Stomach (tissue), 9 donors: ENCODE measurements around the gene SLC38A3. TPM values are rescaled to one million over a fixed set of nuclear protein-coding genes. Genes with fewer than 3 reads are reported as not detected.

Source experiments
- DNase-seq, 2 donors: peaks; one replicate each; pipeline versions ENCODE4 v3.0.0 to v3.0.0-alpha.2; 2013 to 2019
- H3K27ac ChIP-seq, 5 donors: fragments of 200-600 bp in 4 of 5; sonication (generic) in 4 of 5; one replicate each; pipeline ENCODE4 v1.5.1; 2013 to 2019; ENCODE audit warnings: mild to moderate bottlenecking in 1 of 5, moderate library complexity in 1 of 5
- H3K27me3 ChIP-seq, 3 donors: fragments of 200-600 bp; sonication (generic); one replicate each; pipeline ENCODE4 v1.5.1; 2017 to 2019; ENCODE audit warnings: mixed run types in 1 of 3
- H3K36me3 ChIP-seq, 4 donors: fragments of 200-600 bp; sonication (generic); 1 replicate in 3 of 4; 2 replicates in 1 of 4; pipeline ENCODE4 v1.5.1; 2016 to 2019
- H3K4me1 ChIP-seq, 4 donors: fragments of 200-600 bp; sonication (generic); one replicate each; pipeline ENCODE4 v1.5.1; 2016 to 2019
- H3K4me3 ChIP-seq, 4 donors: fragments of 200-600 bp; sonication (generic) in 3 of 4; one replicate each; pipeline ENCODE4 v1.5.1; 2016 to 2019; ENCODE audit warnings: mild to moderate bottlenecking in 1 of 4
- H3K9me3 ChIP-seq, 4 donors: fragments of 200-600 bp; sonication (generic); one replicate each; pipeline ENCODE4 v1.5.1; 2016 to 2019
- CTCF ChIP-seq, 7 experiments: fragments of 450-650 bp in 4 of 7; fragments of 200-600 bp in 3 of 7; sonication (generic) in 3 of 7; IDR thresholded peaks; one replicate each; pipeline ENCODE4 v1.5.1; 2016 to 2019; ENCODE audit warnings: antibody characterized with exemption in 7 of 7, control low read depth in 2 of 7, mild to moderate bottlenecking in 1 of 7
- EP300 ChIP-seq: sonication (generic); formaldehyde crosslinking; IDR thresholded peaks from one replicate; pipeline ENCODE4 v1.6.1; 2017; ENCODE audit warnings: antibody characterized with exemption
- POLR2A ChIP-seq, 4 donors: fragments of 450-650 bp; IDR thresholded peaks; one replicate each; pipeline ENCODE4 v1.6.1; 2016; ENCODE audit warnings: antibody characterized with exemption in 4 of 4, control low read depth in 2 of 4, mild to moderate bottlenecking in 1 of 4, moderate library complexity in 1 of 4
- POLR2AphosphoS5 ChIP-seq, 3 donors: sonication (generic); formaldehyde crosslinking; IDR thresholded peaks; one replicate each; pipeline ENCODE4 v1.6.1; 2016; ENCODE audit warnings: antibody characterized with exemption in 3 of 3
- WGBS, 5 donors: extraction: QIAGEN DNeasy Blood & Tissue Kit in 3 of 5; methylation state at CpG; one replicate each; pipeline versions ENCODE4 v1.1.5 to v1.1.7; 2013 to 2018; 5-methylcytosine and 5-hydroxymethylcytosine counted together
- intact Hi-C: fragments of 100-400 bp; cut with DNase I; formaldehyde crosslinking; loops from one replicate; pipeline ENCODE4 v1.15.1; 2023; ENCODE audit warnings: low total_unique reads
- polyA plus RNA-seq, 3 donors: library from polyadenylated mRNA; stranded (reverse); fragments of 200-250 nt; gene quantifications; one replicate each; pipeline ENCODE4 v1.2.3, GENCODE V29; 2013
- total RNA-seq, 5 donors: library from RNA; depleted of rRNA; stranded (reverse); fragments of >200 nt; gene quantifications; one replicate each; pipeline versions ENCODE4 v1.1.0 to v1.2.3, GENCODE V29; 2014 to 2016
- donor health status: healthy with polysubstance abuse.
- donor health status: Bipolar disorder and iron deficiency.
- donor health status: healthy.

SLC38A3 gene
- total and polyA plus RNA-seq, 8 donors, result 0.15 to 3.1 (median 1.0) TPM; not detected in 4

DNA sequence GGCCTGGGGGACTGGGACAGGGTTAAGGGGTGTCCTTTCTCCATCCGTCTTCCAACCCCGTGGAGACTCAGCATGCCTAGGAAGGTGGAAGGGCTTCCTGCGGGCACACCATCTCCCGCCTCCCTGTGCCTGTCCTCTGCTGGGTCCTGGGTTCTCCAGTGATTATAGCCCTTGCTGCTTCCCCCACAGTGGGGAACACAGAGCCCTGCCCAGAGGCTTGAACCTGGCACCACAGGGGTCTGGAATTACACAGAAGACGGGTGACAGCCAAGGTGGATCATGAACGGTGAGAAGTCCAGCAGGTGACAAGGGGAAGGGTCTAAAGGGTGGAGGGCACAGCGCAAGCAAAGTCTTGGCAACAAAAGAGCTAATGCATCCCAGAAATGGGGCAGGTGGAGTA, 57.7 kb downstream of the SLC38A3 start:
- peaks cover 7 to 14% (median 11%) of the 10 kb centered on the region in 4 donors for H3K36me3 ChIP-seq
- WGBS, 5 donors, result 83 to 90% (median 85%) methylated on average over 7 of the region's 7 CpGs
- no peak for TF ChIP-seq EP300
- no peak for TF ChIP-seq CTCF (IDR thresholded peaks at IDR 0.05)
- TF ChIP-seq POLR2A (IDR thresholded peaks at IDR 0.05), result no peak
- no peak for TF ChIP-seq POLR2AphosphoS5 (IDR thresholded peaks at IDR 0.05)
- no peak for DNase-seq
- H3K27ac ChIP-seq, result peak overlapping the region in 4 of 5 donors; percentile 17 to 98 (median 96)
- peaks cover 50 to 85% (median 66%) of the 10 kb centered on the region in 4 donors for H3K4me1 ChIP-seq
- H3K4me3 ChIP-seq, result no peak overlapping the region
- peaks cover 0 to 6% (median 0%) of the 10 kb centered on the region in 3 donors for H3K27me3 ChIP-seq
- intact Hi-C loops, result no loop called here
- no peaks in the 10 kb centered on the region for H3K9me3 ChIP-seq

- DNase-seq, result no peak
- Histone ChIP-seq H3K36me3 (peaks cover 0 to 4% (median 2%) of the 10 kb centered on the region in 4 donors), H3K4me3 (no peak overlapping the region), H3K27me3 (peaks cover 0 to 6% (median 0%) of the 10 kb centered on the region in 3 donors), H3K27ac (peak overlapping the region; percentile 76 to 98 (median 95)), H3K4me1 (peaks cover 60 to 89% (median 75%) of the 10 kb centered on the region in 4 donors), H3K9me3 (no peaks in the 10 kb centered on the region)
- 49 to 62% (median 56%) methylated on average over 6 of the region's 6 CpGs for WGBS, 5 donors
- TF ChIP-seq EP300, result no peak
- no peak for TF ChIP-seq POLR2A (IDR thresholded peaks at IDR 0.05)
- TF ChIP-seq CTCF (IDR thresholded peaks at IDR 0.05), result no peak
- TF ChIP-seq POLR2AphosphoS5 (IDR thresholded peaks at IDR 0.05), result no peak
- intact Hi-C loops, result no loop called here
Observed at GRCh38 chr3:50263478-50264382, 58.7 kb downstream of the SLC38A3 start.

GRCh38 chr3:50264383-50264963, 59.4 kb downstream of the SLC38A3 start:
- whole genome bisulfite sequencing, 5 donors, result 9 to 31% (median 15%) methylated on average over 5 to 7 of the region's 7 CpGs
- Histone ChIP-seq H3K4me1 (peaks cover 65 to 89% (median 78%) of the 10 kb centered on the region in 4 donors), H3K27ac (peak overlapping the region; percentile 88 to 98 (median 95)), H3K9me3 (no peaks in the 10 kb centered on the region), H3K36me3 (no peaks in the 10 kb centered on the region), H3K4me3 (no peak overlapping the region), H3K27me3 (peaks cover 0 to 6% (median 0%) of the 10 kb centered on the region in 3 donors)
- TF ChIP-seq POLR2AphosphoS5 (IDR thresholded peaks at IDR 0.05) (peak in 1 of 3 donors; percentile 59), POLR2A (IDR thresholded peaks at IDR 0.05) (no peak)
- intact Hi-C loops, result no loop called here
- peak; percentile 65 to 97 for DNase-seq

- 48 to 62% (median 53%) methylated on average over 6 to 7 of the region's 7 CpGs for WGBS, 5 donors
- peak in 1 of 2 donors; percentile 76 for DNase-seq
Observed at GRCh38 chr3:50264964-50265485, 60.0 kb downstream of the SLC38A3 start.

More at GRCh38 chr3:50264964-50265485, 60.0 kb downstream of the SLC38A3 start:
- intact Hi-C loops, result no loop called here
- H3K9me3 ChIP-seq, result no peaks in the 10 kb centered on the region
- H3K36me3 ChIP-seq, result no peaks in the 10 kb centered on the region
- peaks cover 0 to 6% (median 0%) of the 10 kb centered on the region in 3 donors for H3K27me3 ChIP-seq
- H3K4me1 ChIP-seq, result peaks cover 64 to 90% (median 78%) of the 10 kb centered on the region in 4 donors
- peak overlapping the region; percentile 88 to 98 (median 95) for H3K27ac ChIP-seq
- no peak overlapping the region for H3K4me3 ChIP-seq
- TF ChIP-seq POLR2AphosphoS5 (IDR thresholded peaks at IDR 0.05) (peak in 1 of 3 donors; percentile 7), EP300 (no peak), CTCF (IDR thresholded peaks at IDR 0.05) (no peak)
